Measurements from ENCODE around the gene ITPK1.
A peak's percentile ranks its signal among the peaks of the same experiment; 100 is the strongest.

Gene ITPK1

GRCh38 chr14:92937051-92937937 is 178.4 kb downstream of the ITPK1 start:
- Histone ChIP-seq H3K36me3 (ENCODE audit: control insufficient read depth in 2 of 2, insufficient read depth in 1 of 2, low read length in 2 of 2) (no peaks in the 10 kb centered on the region), H3K27ac (ENCODE audit: extremely low read depth, low read depth, low read length) (no peak overlapping the region), H3K9me3 (ENCODE audit: control insufficient read depth, insufficient read depth, low read depth, low read length) (no peaks in the 10 kb centered on the region), H3K4me1 (ENCODE audit: control insufficient read depth, insufficient read depth, low read length) (no peaks in the 10 kb centered on the region), H3K4me3 (ENCODE audit: low read depth, low read length) (no peak overlapping the region)
- peak; percentile 78 for TF ChIP-seq KLF1 (tag by site-specific recombination; IDR thresholded peaks at IDR 0.05)
- TF ChIP-seq SALL2 (tag by site-specific recombination; IDR thresholded peaks at IDR 0.05; ENCODE audit: borderline replicate concordance), result no peak
- TF ChIP-seq ZBTB49 (tag by site-specific recombination; IDR thresholded peaks at IDR 0.05; ENCODE audit: low read depth), result no peak
- no peak for TF ChIP-seq ZBTB17 (tag by site-specific recombination; IDR thresholded peaks at IDR 0.05)
- CTCF ChIA-PET, result no interaction called here
- POLR2A ChIA-PET, result no interaction called here

- Histone ChIP-seq H3K27ac (ENCODE audit: extremely low read depth, low read depth, low read length) (no peak overlapping the region), H3K36me3 (ENCODE audit: control insufficient read depth in 2 of 2, insufficient read depth in 1 of 2, low read length in 2 of 2) (no peaks in the 10 kb centered on the region), H3K4me1 (ENCODE audit: control insufficient read depth, insufficient read depth, low read length) (no peaks in the 10 kb centered on the region), H3K9me3 (ENCODE audit: control insufficient read depth, insufficient read depth, low read depth, low read length) (no peaks in the 10 kb centered on the region), H3K4me3 (ENCODE audit: low read depth, low read length) (no peak overlapping the region)
- CTCF ChIA-PET, result no interaction called here
- TF ChIP-seq ZNF514 (tag by site-specific recombination; IDR thresholded peaks at IDR 0.05) (no peak), REPIN1 (tag by site-specific recombination; IDR thresholded peaks at IDR 0.05; ENCODE audit: low read depth) (no peak), ZNF146 (tag by site-specific recombination; IDR thresholded peaks at IDR 0.05) (no peak), ZNF561 (tag by site-specific recombination; IDR thresholded peaks at IDR 0.05; ENCODE audit: borderline replicate concordance) (no peak), IKZF3 (tag by site-specific recombination; IDR thresholded peaks at IDR 0.05) (no peak), ZNF248 (tag by site-specific recombination; IDR thresholded peaks at IDR 0.05) (no peak), ZNF155 (tag by site-specific recombination; IDR thresholded peaks at IDR 0.05) (no peak), PRDM2 (tag by site-specific recombination; IDR thresholded peaks at IDR 0.05; ENCODE audit: borderline replicate concordance) (no peak), AEBP2 (tag by site-specific recombination; IDR thresholded peaks at IDR 0.05; ENCODE audit: borderline replicate concordance) (no peak), HOXD13 (CRISPR knock-in tag; IDR thresholded peaks at IDR 0.05; ENCODE audit: borderline replicate concordance) (no peak), ZNF133 (tag by site-specific recombination; IDR thresholded peaks at IDR 0.05) (no peak), ZNF221 (tag by site-specific recombination; IDR thresholded peaks at IDR 0.05; ENCODE audit: borderline replicate concordance) (no peak), ZNF571 (tag by site-specific recombination; IDR thresholded peaks at IDR 0.05) (no peak), ZNF23 (tag by site-specific recombination; IDR thresholded peaks at IDR 0.05; ENCODE audit: borderline replicate concordance) (no peak), ZNF596 (tag by site-specific recombination; IDR thresholded peaks at IDR 0.05) (no peak)
- POLR2A ChIA-PET, result no interaction called here
Observed at GRCh38 chr14:92936085-92936484, 179.6 kb downstream of the ITPK1 start.
